HepG2 (cell line): ENCODE measurements around the gene ATE1. TPM values are rescaled to one million over a fixed set of nuclear protein-coding genes. Genes with fewer than 3 reads are reported as not detected.

Experiments
- AGO2 ChIP-seq: fragments of 200-400 bp; formaldehyde crosslinking; optimal IDR thresholded peaks from 2 replicates; pipeline ENCODE3; 2017; ENCODE audit warnings: mild to moderate bottlenecking, low read depth, low read length, moderate library complexity
- ARHGAP35 ChIP-seq: sonication (generic); formaldehyde crosslinking; IDR thresholded peaks from 2 replicates; pipeline ENCODE4 v1.9.0; 2022; ENCODE audit warnings: mild to moderate bottlenecking, inconsistent platforms, moderate library complexity, missing genetic modification reagents, borderline replicate concordance
- GTF3A ChIP-seq: sonication (generic); formaldehyde crosslinking; conservative IDR thresholded peaks from 2 replicates; pipeline ENCODE4 v1.4.0; 2020; ENCODE audit warnings: mild to moderate bottlenecking, missing genetic modification reagents
- NFE2L1 ChIP-seq: sonication (generic); formaldehyde crosslinking; IDR thresholded peaks from 2 replicates; pipeline ENCODE4 v1.4.0; 2020; ENCODE audit warnings: missing genetic modification reagents, mild to moderate bottlenecking, borderline replicate concordance
- NR3C1 ChIP-seq: sonication (generic); formaldehyde crosslinking; IDR thresholded peaks from 2 replicates; pipeline ENCODE4 v1.4.0; 2020; ENCODE audit warnings: missing genetic modification reagents
- SMARCE1 ChIP-seq: fragments of 450-650 bp; IDR thresholded peaks from 2 replicates; pipeline ENCODE4 v1.6.1; 2017; ENCODE audit warnings: borderline replicate concordance
- SOX13 ChIP-seq, 3 experiments: fragments of 450-650 bp in 1 of 3; sonication (generic) in 1 of 3; formaldehyde crosslinking in 1 of 3; IDR thresholded peaks in 2 of 3; conservative IDR thresholded peaks in 1 of 3; 2 replicates each; pipeline versions ENCODE4 v1.5.0 to v1.6.1; 2016 to 2020; ENCODE audit warnings: antibody characterized with exemption in 1 of 3, mild to moderate bottlenecking in 1 of 3, missing compliant biosample characterization in 1 of 3, missing genetic modification reagents in 1 of 3, moderate library complexity in 1 of 3
- TEAD3 ChIP-seq: optimal IDR thresholded peaks from 2 replicates; pipeline ENCODE3; 2016; ENCODE audit warnings: borderline replicate concordance
- ZNF282 ChIP-seq: fragments of 450-650 bp; IDR thresholded peaks from 2 replicates; pipeline ENCODE4 v1.6.1; 2018; ENCODE audit not compliant: partially characterized antibody
- ZNF337 ChIP-seq: sonication (generic); formaldehyde crosslinking; IDR thresholded peaks from 2 replicates; pipeline ENCODE4 v1.5.1; 2020; ENCODE audit warnings: missing genetic modification reagents, low read depth, mild to moderate bottlenecking, borderline replicate concordance
- ZNF652 ChIP-seq: IDR thresholded peaks from 2 replicates; pipeline ENCODE4 v1.6.1; 2016; ENCODE audit warnings: low read depth, borderline replicate concordance
- polyA plus RNA-seq, 8 experiments: library from polyadenylated mRNA; depleted of rRNA in 3 of 8; stranded (reverse) in 7 of 8; unstranded in 1 of 8; fragments of >200 nt; fragmentation: Illumina TruSeq in 4 of 8; extraction: Trizol in 4 of 8; gene quantifications; 2 replicates each; pipeline versions ENCODE4 v1.2.1 to v1.2.3, GENCODE V29; 2011 to 2016; ENCODE audit warnings: low read depth in 4 of 8, missing spikeins in 1 of 8, mixed read lengths in 1 of 8; ENCODE audit not compliant: insufficient read depth in 1 of 8
- total RNA-seq, 5 experiments: library from RNA; depleted of rRNA; stranded (reverse); fragments of >200 nt; fragmentation: Illumina TruSeq; extraction: Trizol; gene quantifications; 2 replicates each; pipeline ENCODE4 v1.2.3, GENCODE V29; 2016; ENCODE audit warnings: low read depth in 1 of 5
- TF ChIP-seq, protein P1 (sequence below): sonication (generic); formaldehyde crosslinking; IDR thresholded peaks from 2 replicates; pipeline ENCODE4 v1.4.0; 2020; ENCODE audit warnings: mild to moderate bottlenecking, missing genetic modification reagents
- TF ChIP-seq, protein P2 (sequence below): sonication (generic); formaldehyde crosslinking; IDR thresholded peaks from 2 replicates; pipeline ENCODE4 v1.8.1; 2023; ENCODE audit warnings: mild to moderate bottlenecking, missing genetic modification reagents
- TF ChIP-seq, protein P3 (sequence below): sonication (generic); formaldehyde crosslinking; IDR thresholded peaks from 2 replicates; pipeline ENCODE4 v1.5.0; 2020; ENCODE audit warnings: mild to moderate bottlenecking, missing genetic modification reagents
- TF ChIP-seq, protein P4 (sequence below): sonication (generic); formaldehyde crosslinking; IDR thresholded peaks from 2 replicates; pipeline ENCODE4 v1.4.0; 2020; ENCODE audit warnings: missing genetic modification reagents, borderline replicate concordance

Gene ATE1
- total and polyA plus RNA-seq, 2 of the 13 experiments (the other 11 are each of a cell fraction or from before 2014, with no cell fraction given): 17.5 to 42.2 TPM

DNA sequence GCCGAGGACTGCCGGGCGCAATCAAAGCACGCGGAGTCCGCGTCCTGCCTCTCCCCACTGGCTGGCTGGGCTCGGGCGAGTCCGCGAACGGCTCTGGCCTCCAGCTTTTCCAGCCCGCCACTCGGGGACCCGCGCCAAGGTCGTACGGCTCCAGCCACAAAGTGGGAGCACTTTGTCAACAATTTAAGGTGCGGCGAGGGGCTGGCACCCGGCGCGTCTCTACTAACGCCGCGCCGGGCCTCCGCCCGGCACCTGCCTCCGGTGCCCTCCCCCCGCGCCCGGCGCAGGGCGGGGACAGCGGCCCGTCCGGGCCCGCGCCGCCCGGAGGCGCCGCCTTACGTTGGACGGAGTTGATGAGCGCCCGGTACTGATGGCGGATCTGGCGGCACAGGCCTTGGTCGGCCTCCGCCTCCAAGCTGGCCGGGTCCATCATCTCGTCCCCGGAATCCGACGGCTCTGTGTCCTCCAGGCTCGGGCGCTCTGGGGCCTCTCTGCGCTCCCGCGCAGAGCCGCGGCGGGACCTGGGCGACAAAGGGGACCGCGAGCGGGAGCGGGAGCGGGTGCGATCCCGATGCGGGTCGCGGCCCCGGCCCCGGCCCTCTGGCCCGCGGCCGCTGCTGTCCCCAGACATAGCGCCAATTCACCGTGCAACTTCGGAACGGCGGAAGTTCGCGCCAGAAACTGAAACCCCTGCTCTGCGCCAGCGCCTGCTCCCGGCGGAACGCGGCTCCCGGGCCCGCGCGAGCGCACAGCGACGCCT, 46.9 kb upstream of the ATE1 start, which contains the start of gene NSMCE4A (continued):
- no peak for TF ChIP-seq ARHGAP35 (CRISPR knock-in tag)
- TF ChIP-seq, protein P1, sequence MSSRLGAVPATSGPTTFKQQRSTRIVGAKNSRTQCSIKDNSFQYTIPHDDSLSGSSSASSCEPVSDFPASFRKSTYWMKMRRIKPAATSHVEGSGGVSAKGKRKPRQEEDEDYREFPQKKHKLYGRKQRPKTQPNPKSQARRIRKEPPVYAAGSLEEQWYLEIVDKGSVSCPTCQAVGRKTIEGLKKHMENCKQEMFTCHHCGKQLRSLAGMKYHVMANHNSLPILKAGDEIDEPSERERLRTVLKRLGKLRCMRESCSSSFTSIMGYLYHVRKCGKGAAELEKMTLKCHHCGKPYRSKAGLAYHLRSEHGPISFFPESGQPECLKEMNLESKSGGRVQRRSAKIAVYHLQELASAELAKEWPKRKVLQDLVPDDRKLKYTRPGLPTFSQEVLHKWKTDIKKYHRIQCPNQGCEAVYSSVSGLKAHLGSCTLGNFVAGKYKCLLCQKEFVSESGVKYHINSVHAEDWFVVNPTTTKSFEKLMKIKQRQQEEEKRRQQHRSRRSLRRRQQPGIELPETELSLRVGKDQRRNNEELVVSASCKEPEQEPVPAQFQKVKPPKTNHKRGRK: no peak
- TF ChIP-seq AGO2: peak; percentile 83
- TF ChIP-seq TEAD3 (CRISPR knock-in tag): peak; percentile 25
- no peak for TF ChIP-seq SMARCE1
- TF ChIP-seq ZNF337 (CRISPR knock-in tag): no peak
- TF ChIP-seq, protein P2, sequence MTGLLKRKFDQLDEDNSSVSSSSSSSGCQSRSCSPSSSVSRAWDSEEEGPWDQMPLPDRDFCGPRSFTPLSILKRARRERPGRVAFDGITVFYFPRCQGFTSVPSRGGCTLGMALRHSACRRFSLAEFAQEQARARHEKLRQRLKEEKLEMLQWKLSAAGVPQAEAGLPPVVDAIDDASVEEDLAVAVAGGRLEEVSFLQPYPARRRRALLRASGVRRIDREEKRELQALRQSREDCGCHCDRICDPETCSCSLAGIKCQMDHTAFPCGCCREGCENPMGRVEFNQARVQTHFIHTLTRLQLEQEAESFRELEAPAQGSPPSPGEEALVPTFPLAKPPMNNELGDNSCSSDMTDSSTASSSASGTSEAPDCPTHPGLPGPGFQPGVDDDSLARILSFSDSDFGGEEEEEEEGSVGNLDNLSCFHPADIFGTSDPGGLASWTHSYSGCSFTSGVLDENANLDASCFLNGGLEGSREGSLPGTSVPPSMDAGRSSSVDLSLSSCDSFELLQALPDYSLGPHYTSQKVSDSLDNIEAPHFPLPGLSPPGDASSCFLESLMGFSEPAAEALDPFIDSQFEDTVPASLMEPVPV (CRISPR knock-in tag): no peak; the same call in 1 of the 2 replicates
- TF ChIP-seq SOX13 (IDR thresholded peaks at IDR 0.05): no peak
- peak in 1 of 2 experiments; percentile 13; a peak in 2 of 4 replicates for TF ChIP-seq SOX13 (CRISPR knock-in tag; conservative IDR thresholded peaks at IDR 0.05 in 1 of 2, IDR thresholded peaks at IDR 0.05 in 1 of 2)
- TF ChIP-seq, protein P3, sequence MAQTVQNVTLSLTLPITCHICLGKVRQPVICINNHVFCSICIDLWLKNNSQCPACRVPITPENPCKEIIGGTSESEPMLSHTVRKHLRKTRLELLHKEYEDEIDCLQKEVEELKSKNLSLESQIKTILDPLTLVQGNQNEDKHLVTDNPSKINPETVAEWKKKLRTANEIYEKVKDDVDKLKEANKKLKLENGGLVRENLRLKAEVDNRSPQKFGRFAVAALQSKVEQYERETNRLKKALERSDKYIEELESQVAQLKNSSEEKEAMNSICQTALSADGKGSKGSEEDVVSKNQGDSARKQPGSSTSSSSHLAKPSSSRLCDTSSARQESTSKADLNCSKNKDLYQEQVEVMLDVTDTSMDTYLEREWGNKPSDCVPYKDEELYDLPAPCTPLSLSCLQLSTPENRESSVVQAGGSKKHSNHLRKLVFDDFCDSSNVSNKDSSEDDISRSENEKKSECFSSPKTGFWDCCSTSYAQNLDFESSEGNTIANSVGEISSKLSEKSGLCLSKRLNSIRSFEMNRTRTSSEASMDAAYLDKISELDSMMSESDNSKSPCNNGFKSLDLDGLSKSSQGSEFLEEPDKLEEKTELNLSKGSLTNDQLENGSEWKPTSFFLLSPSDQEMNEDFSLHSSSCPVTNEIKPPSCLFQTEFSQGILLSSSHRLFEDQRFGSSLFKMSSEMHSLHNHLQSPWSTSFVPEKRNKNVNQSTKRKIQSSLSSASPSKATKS (CRISPR knock-in tag): no peak
- no peak for TF ChIP-seq ZNF652 (CRISPR knock-in tag)
- no peak for TF ChIP-seq GTF3A (CRISPR knock-in tag)
- TF ChIP-seq, protein P4, sequence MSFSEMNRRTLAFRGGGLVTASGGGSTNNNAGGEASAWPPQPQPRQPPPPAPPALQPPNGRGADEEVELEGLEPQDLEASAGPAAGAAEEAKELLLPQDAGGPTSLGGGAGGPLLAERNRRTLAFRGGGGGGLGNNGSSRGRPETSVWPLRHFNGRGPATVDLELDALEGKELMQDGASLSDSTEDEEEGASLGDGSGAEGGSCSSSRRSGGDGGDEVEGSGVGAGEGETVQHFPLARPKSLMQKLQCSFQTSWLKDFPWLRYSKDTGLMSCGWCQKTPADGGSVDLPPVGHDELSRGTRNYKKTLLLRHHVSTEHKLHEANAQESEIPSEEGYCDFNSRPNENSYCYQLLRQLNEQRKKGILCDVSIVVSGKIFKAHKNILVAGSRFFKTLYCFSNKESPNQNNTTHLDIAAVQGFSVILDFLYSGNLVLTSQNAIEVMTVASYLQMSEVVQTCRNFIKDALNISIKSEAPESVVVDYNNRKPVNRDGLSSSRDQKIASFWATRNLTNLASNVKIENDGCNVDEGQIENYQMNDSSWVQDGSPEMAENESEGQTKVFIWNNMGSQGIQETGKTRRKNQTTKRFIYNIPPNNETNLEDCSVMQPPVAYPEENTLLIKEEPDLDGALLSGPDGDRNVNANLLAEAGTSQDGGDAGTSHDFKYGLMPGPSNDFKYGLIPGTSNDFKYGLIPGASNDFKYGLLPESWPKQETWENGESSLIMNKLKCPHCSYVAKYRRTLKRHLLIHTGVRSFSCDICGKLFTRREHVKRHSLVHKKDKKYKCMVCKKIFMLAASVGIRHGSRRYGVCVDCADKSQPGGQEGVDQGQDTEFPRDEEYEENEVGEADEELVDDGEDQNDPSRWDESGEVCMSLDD (CRISPR knock-in tag): no peak; the same call in 1 of the 2 replicates
- no peak for TF ChIP-seq NR3C1 (CRISPR knock-in tag)
- no peak for TF ChIP-seq NFE2L1 (CRISPR knock-in tag)
- no peak for TF ChIP-seq ZNF282
